ENCODE measurements around the gene JUP.
A peak's percentile ranks its signal among the peaks of the same experiment; 100 is the strongest.
"Not testable (repeated sequence)": the region's sequence is repeated elsewhere in the genome, so short reads cannot be mapped to it uniquely, and the experiment has no call there.

The JUP gene

DNA sequence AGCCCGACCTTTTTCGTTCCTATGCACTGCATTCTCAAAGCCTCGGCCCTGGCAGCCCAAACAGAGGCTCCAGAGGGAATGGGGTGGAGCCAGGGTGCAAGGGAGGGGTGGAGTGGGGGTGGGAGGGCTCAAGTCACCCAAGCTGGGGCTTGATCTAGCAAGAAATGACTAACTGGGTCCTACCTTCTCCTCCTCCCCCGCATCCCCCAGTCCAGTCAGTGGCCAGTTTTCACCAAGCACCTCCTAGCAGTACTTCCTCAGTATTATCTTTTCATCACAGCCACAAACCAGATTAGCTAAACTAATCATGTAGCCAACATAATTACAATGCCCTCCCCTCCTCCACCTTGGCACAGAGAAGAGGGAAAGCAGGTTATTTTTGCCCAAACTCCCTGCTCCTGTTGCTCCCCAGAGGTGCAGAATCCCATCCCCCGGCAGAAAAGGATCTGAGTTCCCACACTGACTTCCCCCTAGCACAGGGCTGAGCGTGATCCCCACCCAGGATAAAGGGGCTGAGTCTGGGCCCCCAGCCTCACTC lies 2.2 kb downstream of the JUP start:
- H3K4me3 ChIP-seq (ENCODE audit: insufficient read length, low read depth), result peak overlapping the region; percentile 79
- TF ChIP-seq ZNF274 (IDR thresholded peaks at IDR 0.05; ENCODE audit: low read depth, low read length), result no peak
- TF ChIP-seq YY1 (IDR thresholded peaks at IDR 0.05; ENCODE audit: insufficient read depth, insufficient read length), result no peak
- DNase-seq (ENCODE audit: low read depth, low spot score), result no peak
- no peaks in the 10 kb centered on the region for H3K9me3 ChIP-seq (ENCODE audit: insufficient read depth, low read length)
- H3K9ac ChIP-seq (ENCODE audit: insufficient read length, low read depth), result peak overlapping the region; percentile 84
- peaks cover 5% of the 10 kb centered on the region for H3K27me3 ChIP-seq (ENCODE audit: insufficient read depth, insufficient read length)
- peaks cover 15% of the 10 kb centered on the region for H3K4me1 ChIP-seq (ENCODE audit: insufficient read depth, insufficient read length)
- peaks cover 18% of the 10 kb centered on the region for H3K36me3 ChIP-seq (ENCODE audit: insufficient read depth, insufficient read length, low read length)

DNA sequence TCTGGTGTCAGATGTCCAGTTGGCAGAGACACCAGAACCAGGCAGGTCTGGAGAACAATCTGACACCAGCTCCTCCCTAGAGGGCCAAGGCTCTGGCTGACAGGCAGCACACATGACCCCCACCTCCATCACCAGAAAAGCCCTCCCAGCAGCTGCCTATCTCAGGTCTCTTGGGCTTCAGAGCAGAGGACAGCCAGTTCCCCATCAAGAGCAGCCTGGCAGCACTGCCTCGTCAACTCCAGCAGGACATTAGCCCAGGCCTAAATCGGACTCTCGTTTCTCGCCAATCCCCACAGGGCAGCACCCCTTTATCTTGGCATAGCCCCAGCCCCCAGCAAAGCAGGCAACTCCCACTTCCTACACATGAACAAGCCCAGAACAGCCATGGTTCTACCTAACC lies 4.4 kb downstream of the JUP start:
- no peaks in the 10 kb centered on the region for H3K27me3 ChIP-seq (ENCODE audit: insufficient read depth, insufficient read length)
- peaks cover 27% of the 10 kb centered on the region for H3K36me3 ChIP-seq (ENCODE audit: insufficient read depth, insufficient read length, low read length)
- no peak overlapping the region for H3K4me3 ChIP-seq (ENCODE audit: insufficient read length, low read depth)
- peaks cover 22% of the 10 kb centered on the region for H3K4me1 ChIP-seq (ENCODE audit: insufficient read depth, insufficient read length)
- TF ChIP-seq YY1 (IDR thresholded peaks at IDR 0.05; ENCODE audit: insufficient read depth, insufficient read length), result no peak
- peak overlapping the region; percentile 50 for H3K9ac ChIP-seq (ENCODE audit: insufficient read length, low read depth)
- H3K9me3 ChIP-seq (ENCODE audit: insufficient read depth, low read length), result no peaks in the 10 kb centered on the region
- DNase-seq (ENCODE audit: low read depth, low spot score), result no peak

DNA sequence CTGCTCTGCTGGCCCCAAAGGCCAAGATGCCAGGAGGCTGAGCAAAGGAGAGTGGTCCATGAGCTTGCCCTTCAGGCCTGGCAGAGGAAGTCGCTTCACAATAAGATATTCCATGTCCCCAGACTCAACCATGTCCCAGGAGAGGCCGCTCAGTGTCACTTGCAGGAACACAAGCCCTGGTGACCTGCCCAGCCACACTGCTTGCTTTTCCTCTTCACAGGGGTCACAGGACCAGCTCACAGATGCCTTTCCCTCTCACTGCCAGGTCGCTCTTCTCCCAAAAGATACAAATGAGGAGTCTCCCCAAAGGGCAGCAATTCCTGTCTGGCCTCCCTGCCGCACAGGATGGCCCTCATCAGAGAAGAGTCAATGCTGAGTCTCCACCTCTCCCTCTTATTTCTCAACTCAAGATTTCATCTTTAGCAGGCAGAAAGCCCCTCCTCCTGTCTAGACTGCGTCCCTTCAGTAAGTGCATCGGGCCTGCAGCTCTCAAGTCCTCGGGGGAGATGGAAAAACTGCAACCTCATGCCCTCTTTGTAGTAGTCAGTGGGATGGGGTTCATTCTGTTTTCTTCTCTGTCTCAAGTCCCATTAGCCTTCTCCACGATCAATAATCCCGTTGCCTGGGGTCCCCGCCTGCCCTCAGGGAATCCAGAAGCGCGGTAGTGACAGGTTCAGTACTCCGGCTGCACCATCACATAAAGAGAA lies 5.0 kb downstream of the JUP start:
- Histone ChIP-seq H3K9ac (ENCODE audit: insufficient read length, low read depth) (peak overlapping the region; percentile 50), H3K36me3 (ENCODE audit: insufficient read depth, insufficient read length, low read length) (peaks cover 30% of the 10 kb centered on the region), H3K4me3 (ENCODE audit: insufficient read length, low read depth) (no peak overlapping the region), H3K9me3 (ENCODE audit: insufficient read depth, low read length) (no peaks in the 10 kb centered on the region), H3K4me1 (ENCODE audit: insufficient read depth, insufficient read length) (peaks cover 25% of the 10 kb centered on the region), H3K27me3 (ENCODE audit: insufficient read depth, insufficient read length) (no peaks in the 10 kb centered on the region)
- no peak for DNase-seq (ENCODE audit: low read depth, low spot score)
- TF ChIP-seq ZNF274 (IDR thresholded peaks at IDR 0.05; ENCODE audit: low read depth, low read length) (no peak), SUZ12 (IDR thresholded peaks at IDR 0.05; ENCODE audit: extremely low read depth, insufficient read depth, insufficient read length) (no peak), YY1 (IDR thresholded peaks at IDR 0.05; ENCODE audit: insufficient read depth, insufficient read length) (no peak)

DNA sequence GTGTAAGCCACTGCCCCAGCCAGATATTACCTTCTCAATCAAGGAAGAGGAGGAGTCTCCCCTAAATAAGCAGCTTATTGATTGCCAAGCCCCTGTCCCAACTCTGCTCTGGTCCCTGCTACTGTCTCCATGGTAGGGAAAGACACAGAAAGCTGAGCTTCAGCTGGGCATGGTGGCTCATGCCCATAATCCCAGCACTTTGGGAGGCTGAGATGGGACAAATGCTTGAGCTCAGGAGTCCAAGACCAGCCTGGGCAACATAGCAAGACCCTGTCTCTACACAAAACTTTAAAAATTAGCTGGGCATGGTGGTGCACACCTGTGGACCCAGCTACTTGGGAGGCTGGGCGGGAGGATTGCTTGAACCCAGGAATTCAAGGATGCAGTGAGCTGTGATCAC lies 6.6 kb downstream of the JUP start:
- Histone ChIP-seq H3K4me3 (ENCODE audit: insufficient read length, low read depth) (no peak overlapping the region), H3K36me3 (ENCODE audit: insufficient read depth, insufficient read length, low read length) (peaks cover 43% of the 10 kb centered on the region), H3K27me3 (ENCODE audit: insufficient read depth, insufficient read length) (no peaks in the 10 kb centered on the region), H3K9me3 (ENCODE audit: insufficient read depth, low read length) (no peaks in the 10 kb centered on the region), H3K9ac (ENCODE audit: insufficient read length, low read depth) (no peak overlapping the region), H3K4me1 (ENCODE audit: insufficient read depth, insufficient read length) (peaks cover 36% of the 10 kb centered on the region)
- no peak for TF ChIP-seq YY1 (IDR thresholded peaks at IDR 0.05; ENCODE audit: insufficient read depth, insufficient read length)
- TF ChIP-seq SUZ12 (IDR thresholded peaks at IDR 0.05; ENCODE audit: extremely low read depth, insufficient read depth, insufficient read length), result no peak
- TF ChIP-seq ZNF274 (IDR thresholded peaks at IDR 0.05; ENCODE audit: low read depth, low read length), result no peak
- no peak for DNase-seq (ENCODE audit: low read depth, low spot score)

DNA sequence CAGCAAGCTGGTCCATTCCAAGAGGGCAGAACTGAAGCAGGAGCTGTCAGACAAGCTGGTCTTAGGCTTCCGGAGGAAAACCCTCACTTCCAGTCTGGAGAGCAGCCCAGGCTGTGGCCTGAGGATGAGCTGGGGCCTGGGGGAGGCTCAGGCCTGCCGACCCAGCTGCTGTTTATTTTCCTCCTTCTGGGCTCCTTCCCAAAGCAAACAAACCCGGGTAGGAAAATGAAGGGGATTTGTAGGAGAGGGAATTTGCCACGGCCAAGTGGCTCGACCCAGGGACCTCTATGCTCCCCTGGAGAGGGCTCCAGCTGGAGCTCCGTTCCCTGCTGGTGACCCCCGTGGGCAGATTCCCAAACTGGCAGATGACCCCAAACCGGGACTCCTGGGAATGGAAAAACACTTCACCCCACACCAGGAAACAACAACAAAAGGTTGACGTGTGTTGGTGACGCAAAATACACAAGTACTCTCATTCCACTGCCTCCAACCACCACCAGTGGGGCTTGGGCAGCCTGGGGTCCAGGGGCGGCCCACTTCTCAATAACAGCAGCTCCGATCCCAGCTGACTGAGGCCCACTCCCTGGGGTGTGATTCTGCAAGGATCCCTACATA lies 8.8 kb downstream of the JUP start:
- peaks cover 45% of the 10 kb centered on the region for H3K4me1 ChIP-seq (ENCODE audit: insufficient read depth, insufficient read length)
- H3K9me3 ChIP-seq (ENCODE audit: insufficient read depth, low read length), result no peaks in the 10 kb centered on the region
- H3K27me3 ChIP-seq (ENCODE audit: insufficient read depth, insufficient read length), result no peaks in the 10 kb centered on the region
- TF ChIP-seq ZNF274 (IDR thresholded peaks at IDR 0.05; ENCODE audit: low read depth, low read length) (no peak), YY1 (IDR thresholded peaks at IDR 0.05; ENCODE audit: insufficient read depth, insufficient read length) (no peak), SUZ12 (IDR thresholded peaks at IDR 0.05; ENCODE audit: extremely low read depth, insufficient read depth, insufficient read length) (no peak)
- no peak for DNase-seq (ENCODE audit: low read depth, low spot score)
- no peak overlapping the region for H3K4me3 ChIP-seq (ENCODE audit: insufficient read length, low read depth)
- H3K9ac ChIP-seq (ENCODE audit: insufficient read length, low read depth), result peak overlapping the region; percentile 51
- peaks cover 43% of the 10 kb centered on the region for H3K36me3 ChIP-seq (ENCODE audit: insufficient read depth, insufficient read length, low read length)

DNA sequence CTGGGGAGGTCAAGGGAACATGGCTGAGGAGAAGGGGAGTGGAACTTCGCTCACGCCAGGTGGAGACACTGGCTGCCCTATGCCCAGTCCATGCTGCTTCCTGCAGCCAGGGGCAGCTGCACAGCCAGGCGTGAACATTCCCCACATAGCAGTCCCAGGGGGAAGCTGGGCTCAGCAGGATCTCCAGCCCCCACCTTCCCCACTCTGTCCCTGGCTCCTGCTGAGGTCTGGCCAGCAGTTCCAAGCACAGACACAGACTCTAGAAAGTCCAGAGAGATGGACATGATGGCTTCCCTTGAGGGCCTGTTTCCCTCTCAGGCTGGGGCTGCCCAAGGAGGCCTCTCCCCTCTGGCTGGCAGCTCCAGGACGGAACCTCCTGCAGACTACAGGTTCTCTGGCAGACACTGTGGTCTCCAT lies 9.3 kb downstream of the JUP start:
- no peak for DNase-seq (ENCODE audit: low read depth, low spot score)
- no peak overlapping the region for H3K4me3 ChIP-seq (ENCODE audit: insufficient read length, low read depth)
- no peaks in the 10 kb centered on the region for H3K27me3 ChIP-seq (ENCODE audit: insufficient read depth, insufficient read length)
- TF ChIP-seq SUZ12 (IDR thresholded peaks at IDR 0.05; ENCODE audit: extremely low read depth, insufficient read depth, insufficient read length), result no peak
- TF ChIP-seq YY1 (IDR thresholded peaks at IDR 0.05; ENCODE audit: insufficient read depth, insufficient read length), result no peak
- TF ChIP-seq ZNF274 (IDR thresholded peaks at IDR 0.05; ENCODE audit: low read depth, low read length), result no peak
- H3K9ac ChIP-seq (ENCODE audit: insufficient read length, low read depth), result peak overlapping the region; percentile 51
- no peaks in the 10 kb centered on the region for H3K9me3 ChIP-seq (ENCODE audit: insufficient read depth, low read length)
- H3K36me3 ChIP-seq (ENCODE audit: insufficient read depth, insufficient read length, low read length), result peaks cover 43% of the 10 kb centered on the region
- H3K4me1 ChIP-seq (ENCODE audit: insufficient read depth, insufficient read length), result peaks cover 41% of the 10 kb centered on the region

DNA sequence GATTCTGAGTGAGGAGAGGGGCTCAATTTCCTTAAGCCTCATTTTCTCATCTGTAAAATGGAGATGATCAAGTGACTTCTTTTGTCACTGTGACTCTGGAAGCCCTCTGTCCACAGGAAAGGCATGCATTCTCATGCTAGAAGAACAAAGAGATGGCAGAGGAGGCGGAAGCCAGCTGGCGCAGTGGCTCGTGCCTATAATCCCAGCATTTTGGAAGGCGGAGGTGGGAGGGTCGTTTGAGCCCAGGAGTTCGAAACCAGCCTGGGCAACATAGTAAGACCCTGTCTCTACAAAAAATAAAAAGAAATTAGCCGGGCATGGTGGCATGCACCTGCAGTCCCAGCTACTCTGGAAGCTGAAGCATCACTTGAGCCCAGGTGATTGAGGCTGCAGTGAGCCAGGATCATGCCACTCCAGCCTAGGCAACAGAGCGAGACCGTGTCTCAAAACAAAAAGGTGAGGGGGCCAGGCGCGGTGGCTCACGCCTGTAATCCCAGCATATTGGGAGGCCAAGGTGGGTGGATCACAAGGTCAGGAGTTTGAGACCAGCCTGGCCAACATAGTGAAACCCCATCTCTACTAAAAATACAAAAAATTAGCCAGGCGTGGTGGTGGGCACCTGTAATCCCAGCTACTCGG lies 10.1 kb downstream of the JUP start:
- Histone ChIP-seq H3K36me3 (ENCODE audit: insufficient read depth, insufficient read length, low read length) (peaks cover 44% of the 10 kb centered on the region), H3K4me1 (ENCODE audit: insufficient read depth, insufficient read length) (peaks cover 34% of the 10 kb centered on the region), H3K9ac (ENCODE audit: insufficient read length, low read depth) (peak overlapping the region; percentile 66)

More for the DNA sequence above, 10.1 kb downstream of the JUP start:
- H3K4me3 ChIP-seq (ENCODE audit: insufficient read length, low read depth); H3K27me3 ChIP-seq (ENCODE audit: insufficient read depth, insufficient read length); H3K9me3 ChIP-seq (ENCODE audit: insufficient read depth, low read length); DNase-seq (ENCODE audit: low read depth, low spot score): not testable (repeated sequence)

Data from NT2/D1 (cell line).